Liver (tissue), 9 donors: Measurements from ENCODE around the gene ZNF740. TPM values are rescaled to one million over a fixed set of nuclear protein-coding genes. Genes with fewer than 3 reads are reported as not detected.

Experiments used
- DNase-seq: peaks from one replicate; pipeline ENCODE4 v3.0.0-alpha.2; 2017; ENCODE audit warnings: low spot score
- H3K27ac ChIP-seq, 2 donors: one replicate each; pipeline ENCODE4 v1.7.0; 2013; ENCODE audit warnings: inconsistent platforms in 2 of 2, low read length in 2 of 2, control low read depth in 1 of 2, low read depth in 1 of 2, mild to moderate bottlenecking in 1 of 2
- H3K27me3 ChIP-seq, 4 donors: one replicate each; pipeline versions ENCODE4 v1.6.1 to v1.7.0; 2013; ENCODE audit warnings: low read length in 3 of 4, inconsistent platforms in 1 of 4, mild to moderate bottlenecking in 1 of 4, moderate library complexity in 1 of 4; ENCODE audit not compliant: control insufficient read depth in 4 of 4, insufficient read depth in 4 of 4
- H3K36me3 ChIP-seq, 4 donors: one replicate each; pipeline versions ENCODE4 v1.6.1 to v1.7.0; 2013; ENCODE audit warnings: low read length in 3 of 4, mild to moderate bottlenecking in 3 of 4, low read depth in 1 of 4, moderate library complexity in 1 of 4; ENCODE audit not compliant: control insufficient read depth in 4 of 4, insufficient read depth in 3 of 4
- H3K4me1 ChIP-seq, 4 donors: one replicate each; pipeline versions ENCODE4 v1.6.1 to v1.7.0; 2013; ENCODE audit warnings: low read length in 3 of 4, mild to moderate bottlenecking in 3 of 4, moderate library complexity in 1 of 4; ENCODE audit not compliant: control insufficient read depth in 4 of 4, insufficient read depth in 4 of 4
- H3K4me3 ChIP-seq, 3 donors: one replicate each; pipeline versions ENCODE4 v1.6.1 to v1.7.0; 2013; ENCODE audit warnings: low read length in 3 of 3, control low read depth in 1 of 3, low read depth in 1 of 3, mild to moderate bottlenecking in 1 of 3
- H3K9ac ChIP-seq, 2 donors: one replicate each; pipeline ENCODE4 v1.7.0; 2013; ENCODE audit warnings: low read length in 2 of 2, mild to moderate bottlenecking in 2 of 2, moderate library complexity in 2 of 2, control low read depth in 1 of 2, low read depth in 1 of 2
- H3K9me3 ChIP-seq, 4 donors: one replicate each; pipeline versions ENCODE4 v1.6.1 to v1.7.0; 2013; ENCODE audit warnings: low read length in 3 of 4; ENCODE audit not compliant: control insufficient read depth in 4 of 4
- CTCF ChIP-seq: fragments of 150-350 bp; IDR thresholded peaks from 2 replicates; pipeline ENCODE4 v1.5.1; 2017; ENCODE audit warnings: improper control_type of control experiment, low read depth, low read length; ENCODE audit not compliant: missing input control
- EGR1 ChIP-seq, 2 donors: IDR thresholded peaks; 2 replicates each; pipeline ENCODE4 v1.6.1; 2016 to 2018; ENCODE audit warnings: antibody characterized with exemption in 2 of 2, low read depth in 2 of 2
- FOXA1 ChIP-seq: IDR thresholded peaks from 2 replicates; pipeline ENCODE4 v1.6.1; 2016; ENCODE audit warnings: antibody characterized with exemption
- FOXA2 ChIP-seq: IDR thresholded peaks from 2 replicates; pipeline ENCODE4 v1.6.1; 2016; ENCODE audit warnings: antibody characterized with exemption
- GABPA ChIP-seq, 2 donors: IDR thresholded peaks in 1 of 2; conservative IDR thresholded peaks in 1 of 2; 2 replicates each; pipeline ENCODE4 v1.6.1; 2016; ENCODE audit warnings: antibody characterized with exemption in 2 of 2, mild to moderate bottlenecking in 1 of 2, moderate library complexity in 1 of 2
- HNF4A ChIP-seq, 2 donors: conservative IDR thresholded peaks; 2 replicates each; pipeline ENCODE4 v1.6.1; 2016; ENCODE audit warnings: antibody characterized with exemption in 2 of 2, mild to moderate bottlenecking in 2 of 2
- HNF4G ChIP-seq: IDR thresholded peaks from 2 replicates; pipeline ENCODE4 v1.6.1; 2016; ENCODE audit warnings: antibody characterized with exemption
- JUND ChIP-seq, 2 donors: IDR thresholded peaks; 2 replicates each; pipeline ENCODE4 v1.6.1; 2016; ENCODE audit warnings: antibody characterized with exemption in 2 of 2
- NR2F2 ChIP-seq: IDR thresholded peaks from 2 replicates; pipeline ENCODE4 v1.6.1; 2016; ENCODE audit warnings: antibody characterized with exemption
- RXRA ChIP-seq, 2 donors: IDR thresholded peaks; 2 replicates each; pipeline ENCODE4 v1.6.1; 2017 to 2018; ENCODE audit warnings: antibody characterized with exemption in 2 of 2, mild to moderate bottlenecking in 1 of 2
- SP1 ChIP-seq: IDR thresholded peaks from 2 replicates; pipeline ENCODE4 v1.6.1; 2018; ENCODE audit warnings: antibody characterized with exemption, mild to moderate bottlenecking
- TAF1 ChIP-seq: conservative IDR thresholded peaks from 2 replicates; pipeline ENCODE4 v1.6.1; 2016; ENCODE audit warnings: antibody characterized with exemption, mild to moderate bottlenecking
- YY1 ChIP-seq: IDR thresholded peaks from 2 replicates; pipeline ENCODE4 v1.6.1; 2016; ENCODE audit warnings: antibody characterized with exemption, mild to moderate bottlenecking
- ZBTB33 ChIP-seq: IDR thresholded peaks from 2 replicates; pipeline ENCODE4 v1.6.1; 2016; ENCODE audit warnings: antibody characterized with exemption
- WGBS: extraction: QIAGEN DNeasy Blood & Tissue Kit; methylation state at CpG from one replicate; pipeline ENCODE4 v1.1.7; 2013; 5-methylcytosine and 5-hydroxymethylcytosine counted together
- polyA plus RNA-seq, 2 donors: library from polyadenylated mRNA; stranded (reverse) in 1 of 2; unstranded in 1 of 2; fragments of 200-250 nt in 1 of 2; fragments of >200 nt in 1 of 2; fragmentation: Nextera tagmentation in 1 of 2; extraction: Ambion mirVana in 1 of 2; gene quantifications; one replicate each; pipeline versions ENCODE4 v1.2.1 to v1.2.3, GENCODE V29; 2013 to 2015
- total RNA-seq, 2 donors: library from RNA; depleted of rRNA; stranded (reverse); fragments of >200 nt; gene quantifications; one replicate each; pipeline ENCODE4 v1.2.3, GENCODE V29; 2014
- TF ChIP-seq, protein P1 (sequence below): IDR thresholded peaks from 2 replicates; pipeline ENCODE4 v1.6.1; 2016; ENCODE audit warnings: antibody characterized with exemption
- TF ChIP-seq, protein P2 (sequence below): IDR thresholded peaks from 2 replicates; pipeline ENCODE4 v1.6.1; 2016; ENCODE audit warnings: antibody characterized with exemption
- donor health status: healthy.
- donor health status: healthy.
- donor health status: healthy.
- donor health status: healthy.
- donor health status: healthy.

The ZNF740 gene
- total and polyA plus RNA-seq, 4 donors = 1.4 to 14.4 (median 6.3) TPM

DNA sequence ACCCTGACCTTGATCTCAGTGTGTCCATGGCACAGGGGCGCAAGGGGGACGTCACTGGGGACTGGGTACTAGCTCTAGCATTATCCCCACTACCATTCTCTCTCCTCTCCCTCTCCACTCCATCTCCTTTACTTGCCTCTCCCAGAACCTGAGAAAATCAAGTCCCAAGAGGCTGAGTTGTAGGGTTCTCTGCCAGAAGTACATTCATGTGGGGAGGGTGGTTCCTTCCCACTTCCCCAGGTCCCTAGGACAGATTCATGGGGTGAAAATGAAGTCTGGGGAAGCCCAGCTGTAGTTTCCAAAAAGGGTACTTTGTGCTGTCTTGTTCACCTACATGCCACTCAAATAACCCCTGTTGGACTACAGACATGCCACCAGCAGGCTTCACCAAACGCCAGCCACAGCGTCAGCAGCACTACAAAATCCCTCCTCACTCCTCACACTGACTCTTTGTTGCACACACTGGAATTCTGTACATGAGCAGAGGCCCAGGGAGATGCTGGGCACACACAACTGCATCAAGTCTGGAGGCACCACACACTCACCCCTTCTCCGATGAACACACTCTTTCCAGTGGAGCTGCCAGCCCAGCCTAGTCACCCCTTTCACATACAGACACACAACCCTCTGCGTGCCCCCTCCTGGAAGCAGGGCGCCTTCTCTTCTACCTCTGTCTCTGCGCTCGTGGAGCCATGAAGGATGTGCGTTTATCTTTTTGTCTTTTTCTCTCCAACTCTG, 44.5 kb downstream of the ZNF740 start:
- no peak overlapping the region for H3K27ac ChIP-seq
- no peaks in the 10 kb centered on the region for H3K9me3 ChIP-seq
- no peak for DNase-seq
- H3K36me3 ChIP-seq = no peaks in the 10 kb centered on the region
- 92% methylated on average over 10 of the region's 10 CpGs for WGBS
- no peaks in the 10 kb centered on the region for H3K27me3 ChIP-seq
- no peak for TF ChIP-seq HNF4G
- TF ChIP-seq, protein P1, sequence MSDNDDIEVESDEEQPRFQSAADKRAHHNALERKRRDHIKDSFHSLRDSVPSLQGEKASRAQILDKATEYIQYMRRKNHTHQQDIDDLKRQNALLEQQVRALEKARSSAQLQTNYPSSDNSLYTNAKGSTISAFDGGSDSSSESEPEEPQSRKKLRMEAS = no peak
- no peak overlapping the region for H3K4me3 ChIP-seq
- no peak overlapping the region for H3K9ac ChIP-seq
- H3K4me1 ChIP-seq = peaks cover 0 to 19% (median 10%) of the 10 kb centered on the region in 4 donors

DNA sequence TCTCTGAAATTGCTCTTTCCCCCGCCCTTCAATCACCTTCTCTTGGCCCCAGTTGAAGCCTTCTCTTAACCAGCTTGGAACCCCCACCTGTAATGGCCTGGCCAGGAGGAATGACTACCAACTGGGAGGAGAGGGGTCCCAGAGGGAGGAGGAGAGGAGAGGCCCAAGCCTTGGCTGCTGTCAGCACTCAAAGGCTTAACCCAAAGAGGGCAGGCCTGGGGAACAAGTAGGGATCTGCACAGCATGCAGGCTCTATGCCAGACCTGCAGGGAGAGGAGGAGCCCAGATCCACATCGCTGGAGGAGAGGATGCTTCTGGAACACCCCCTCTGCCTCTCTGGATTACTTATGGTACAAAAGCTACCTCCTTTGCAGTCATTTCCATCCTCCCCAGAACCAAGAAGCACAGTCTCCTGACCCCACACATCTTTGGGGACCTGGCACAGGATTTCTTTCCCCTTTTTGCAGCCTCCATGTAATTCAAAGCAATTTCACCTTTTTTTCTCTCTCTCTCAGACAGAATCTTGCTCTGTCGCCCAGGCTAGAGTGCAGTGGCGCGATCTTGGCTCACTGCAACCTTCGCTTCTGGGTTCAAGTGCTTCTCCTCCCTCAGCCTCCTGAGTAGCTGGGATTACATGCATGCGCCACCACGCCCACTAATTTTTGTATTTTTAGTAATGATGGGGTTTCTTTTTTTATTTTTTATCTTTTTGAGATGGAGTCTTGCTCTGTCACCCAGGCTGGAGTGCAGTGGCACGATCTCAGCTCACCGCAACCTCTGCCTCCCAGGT, 45.3 kb downstream of the ZNF740 start:
- 94% methylated on average over 10 of the region's 10 CpGs for WGBS
- no peak for TF ChIP-seq YY1
- TF ChIP-seq GABPA (IDR thresholded peaks at IDR 0.05 in 1 of 2, conservative IDR thresholded peaks at IDR 0.05 in 1 of 2) = no peak
- no peak for TF ChIP-seq NR2F2
- no peak for TF ChIP-seq TAF1
- no peak for TF ChIP-seq JUND (IDR thresholded peaks at IDR 0.05)
- no peak for TF ChIP-seq FOXA2
- TF ChIP-seq ZBTB33 = no peak
- TF ChIP-seq, protein P2, sequence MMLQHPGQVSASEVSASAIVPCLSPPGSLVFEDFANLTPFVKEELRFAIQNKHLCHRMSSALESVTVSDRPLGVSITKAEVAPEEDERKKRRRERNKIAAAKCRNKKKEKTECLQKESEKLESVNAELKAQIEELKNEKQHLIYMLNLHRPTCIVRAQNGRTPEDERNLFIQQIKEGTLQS = no peak
- no peak for TF ChIP-seq RXRA (IDR thresholded peaks at IDR 0.05)
- TF ChIP-seq HNF4G = no peak
- no peak for TF ChIP-seq EGR1 (IDR thresholded peaks at IDR 0.05; ENCODE audit: low read depth in 2 of 2)
- TF ChIP-seq FOXA1 = no peak

DNA sequence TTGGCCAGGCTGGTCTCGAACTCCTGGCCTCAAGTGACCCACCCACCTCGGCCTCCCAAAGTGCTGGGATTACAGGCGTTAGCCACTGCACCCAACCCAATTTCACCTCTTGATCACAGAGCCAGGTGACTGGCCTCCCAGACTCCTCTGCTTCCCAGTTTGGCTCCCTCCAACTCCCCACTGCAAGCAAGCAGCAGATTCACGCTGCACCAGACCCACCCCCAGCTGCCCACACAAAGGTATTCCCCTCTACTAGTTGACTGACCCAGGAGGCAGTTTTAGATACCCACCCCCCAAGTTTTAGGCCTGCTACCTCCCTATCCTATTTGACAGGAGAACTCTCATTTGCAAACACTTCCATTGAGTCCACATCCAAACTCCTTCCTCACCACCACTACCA, 46.3 kb downstream of the ZNF740 start:
- Histone ChIP-seq H3K36me3 (no peaks in the 10 kb centered on the region), H3K4me1 (peaks cover 0 to 11% (median 0%) of the 10 kb centered on the region in 4 donors), H3K9ac (no peak overlapping the region), H3K9me3 (no peaks in the 10 kb centered on the region), H3K27ac (no peak overlapping the region), H3K4me3 (no peak overlapping the region), H3K27me3 (no peaks in the 10 kb centered on the region)
- DNase-seq = no peak
- WGBS = 90% methylated on average over 4 of the region's 4 CpGs
- no peak for TF ChIP-seq YY1
- no peak for TF ChIP-seq TAF1
- TF ChIP-seq GABPA (IDR thresholded peaks at IDR 0.05 in 1 of 2, conservative IDR thresholded peaks at IDR 0.05 in 1 of 2) = no peak
- TF ChIP-seq EGR1 (IDR thresholded peaks at IDR 0.05; ENCODE audit: low read depth in 2 of 2) = no peak
- TF ChIP-seq, protein P2 = no peak
- TF ChIP-seq RXRA (IDR thresholded peaks at IDR 0.05) = no peak
- no peak for TF ChIP-seq FOXA1
- no peak for TF ChIP-seq HNF4G
- TF ChIP-seq JUND (IDR thresholded peaks at IDR 0.05) = no peak
- TF ChIP-seq HNF4A (conservative IDR thresholded peaks at IDR 0.05) = no peak
- TF ChIP-seq FOXA2 = no peak
- TF ChIP-seq SP1 = no peak
- no peak for TF ChIP-seq ZBTB33
- TF ChIP-seq, protein P1 = no peak
- no peak for TF ChIP-seq CTCF

More for the DNA sequence above, 45.3 kb downstream of the ZNF740 start:
- H3K4me1 ChIP-seq = peaks cover 0 to 13% (median 4%) of the 10 kb centered on the region in 4 donors
- no peaks in the 10 kb centered on the region for H3K27me3 ChIP-seq
- no peak overlapping the region for H3K9ac ChIP-seq
- H3K9me3 ChIP-seq = no peaks in the 10 kb centered on the region
- no peak for DNase-seq
- H3K36me3 ChIP-seq = no peaks in the 10 kb centered on the region
- no peak overlapping the region for H3K27ac ChIP-seq
- H3K4me3 ChIP-seq = no peak overlapping the region
